ENCODE results near the gene SPEM1. TPM values are rescaled to one million over a fixed set of nuclear protein-coding genes. Genes with fewer than 3 reads are reported as not detected.

Gene SPEM1
- total and polyA plus RNA-seq, 10 of the 15 experiments (the other 5 are each of a cell fraction or from before 2014, with no cell fraction given), result not detected

DNA sequence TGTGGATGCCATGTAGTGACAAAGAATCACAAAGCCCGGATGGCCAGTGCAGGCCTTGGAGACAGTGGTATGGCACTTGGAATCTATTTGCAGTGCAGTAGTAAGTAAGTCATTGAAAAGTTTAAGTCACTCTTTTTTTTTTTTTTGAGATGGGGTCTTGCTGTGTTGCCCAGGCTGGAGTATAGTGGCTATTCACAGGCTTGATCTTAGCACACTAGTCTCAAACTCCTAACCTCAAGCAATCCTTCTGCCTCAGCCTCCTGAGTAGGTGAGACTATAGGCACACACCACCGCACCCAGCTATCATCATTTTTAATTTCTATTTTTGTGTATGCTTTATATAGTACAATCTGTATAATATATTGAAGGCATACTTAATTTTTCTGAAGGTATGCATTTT is 21.5 kb upstream of the SPEM1 start:
- FAIRE-seq (no peak), DNase-seq (ENCODE audit: low read depth, low spot score) (no peak), ATAC-seq (no peak)
- no TSS peak for BruUV-seq (replicated peaks)
- H3K9ac ChIP-seq (ENCODE audit: control insufficient read depth, insufficient read depth, low read length), result no peak overlapping the region
- H3K27ac ChIP-seq (ENCODE audit: control insufficient read depth, insufficient read depth), result no peak overlapping the region
- H3K79me2 ChIP-seq (ENCODE audit: control insufficient read depth, insufficient read depth, low read length), result peaks cover 1% of the 10 kb centered on the region
- H3K4me3 ChIP-seq, result no peak overlapping the region
- H3K9me3 ChIP-seq (replicated peaks; ENCODE audit: control insufficient read depth, insufficient read depth, low read length), result no peaks in the 10 kb centered on the region
- ChIA-PET SMC1A (ENCODE audit: uncharacterized antibody, unreplicated experiment) (interaction anchor here (1.4 kb wide), 1 partner anchor 37 kb away, joined by 5 read pairs; the partner anchor contains the start of gene TMEM102), POLR2A (interaction anchor here (0.7 kb wide), 1 partner anchor 355 kb away, joined by 4 read pairs; the partner anchor contains the start of gene SLC16A11), RAD21 (ENCODE audit: unreplicated experiment) (no interaction called here), CTCF (interaction anchor here (1.3 to 1.6 kb wide), 2 partner anchors 42 to 162 kb away, joined by 4 to 5 read pairs; no protein-coding TSS in a partner anchor)
- in situ Hi-C loops (cut with MboI) (no loop called here), intact Hi-C loops (cut with micrococcal nuclease; ENCODE audit: unreplicated experiment) (no loop called here)
- H3K27me3 ChIP-seq (replicated peaks in 1 of 2; ENCODE audit: control insufficient read depth in 2 of 2, insufficient read depth in 2 of 2, low read length in 1 of 2), result no peaks in the 10 kb centered on the region
- no peaks in the 10 kb centered on the region for H3K36me3 ChIP-seq (ENCODE audit: control insufficient read depth in 2 of 2, insufficient read depth in 2 of 2, low read length in 1 of 2)
- whole genome bisulfite sequencing (ENCODE audit: insufficient coverage, insufficient replicate concordance, low lambda C conversion rate, missing lambda C conversion rate), result 100% methylated on average over 2 of the region's 2 CpGs
- no peak overlapping the region for H2AFZ ChIP-seq (ENCODE audit: control insufficient read depth, low read depth, low read length)
- peaks cover 3% of the 10 kb centered on the region; the same call in 1 of the 2 replicates for H3K4me1 ChIP-seq (ENCODE audit: control insufficient read depth, insufficient read depth, low read length)
- H4K20me1 ChIP-seq (ENCODE audit: control insufficient read depth, insufficient read depth), result no peaks in the 10 kb centered on the region
- no peak overlapping the region for H3K4me2 ChIP-seq (ENCODE audit: control insufficient read depth, insufficient read depth)
- TF ChIP-seq CBX5 (IDR thresholded peaks at IDR 0.05; ENCODE audit: low read depth) (no peak), POU2F2 (IDR thresholded peaks at IDR 0.05; ENCODE audit: borderline replicate concordance, low read depth, low read length) (no peak), RAD51 (IDR thresholded peaks at IDR 0.05) (no peak), ZNF24 (IDR thresholded peaks at IDR 0.05) (no peak), KLF5 (IDR thresholded peaks at IDR 0.05; ENCODE audit: partially characterized antibody) (no peak), TAF1 (IDR thresholded peaks at IDR 0.05; ENCODE audit: borderline replicate concordance, low read depth, low read length) (no peak), IKZF2 (IDR thresholded peaks at IDR 0.05) (no peak), PAX8 (IDR thresholded peaks at IDR 0.05) (no peak), TCF3 (IDR thresholded peaks at IDR 0.05; ENCODE audit: borderline replicate concordance, insufficient read depth, low read depth, low read length) (no peak), RFX5 (IDR thresholded peaks at IDR 0.05; ENCODE audit: low read depth, low read length) (no peak)
- TF ChIP-seq, protein P1, sequence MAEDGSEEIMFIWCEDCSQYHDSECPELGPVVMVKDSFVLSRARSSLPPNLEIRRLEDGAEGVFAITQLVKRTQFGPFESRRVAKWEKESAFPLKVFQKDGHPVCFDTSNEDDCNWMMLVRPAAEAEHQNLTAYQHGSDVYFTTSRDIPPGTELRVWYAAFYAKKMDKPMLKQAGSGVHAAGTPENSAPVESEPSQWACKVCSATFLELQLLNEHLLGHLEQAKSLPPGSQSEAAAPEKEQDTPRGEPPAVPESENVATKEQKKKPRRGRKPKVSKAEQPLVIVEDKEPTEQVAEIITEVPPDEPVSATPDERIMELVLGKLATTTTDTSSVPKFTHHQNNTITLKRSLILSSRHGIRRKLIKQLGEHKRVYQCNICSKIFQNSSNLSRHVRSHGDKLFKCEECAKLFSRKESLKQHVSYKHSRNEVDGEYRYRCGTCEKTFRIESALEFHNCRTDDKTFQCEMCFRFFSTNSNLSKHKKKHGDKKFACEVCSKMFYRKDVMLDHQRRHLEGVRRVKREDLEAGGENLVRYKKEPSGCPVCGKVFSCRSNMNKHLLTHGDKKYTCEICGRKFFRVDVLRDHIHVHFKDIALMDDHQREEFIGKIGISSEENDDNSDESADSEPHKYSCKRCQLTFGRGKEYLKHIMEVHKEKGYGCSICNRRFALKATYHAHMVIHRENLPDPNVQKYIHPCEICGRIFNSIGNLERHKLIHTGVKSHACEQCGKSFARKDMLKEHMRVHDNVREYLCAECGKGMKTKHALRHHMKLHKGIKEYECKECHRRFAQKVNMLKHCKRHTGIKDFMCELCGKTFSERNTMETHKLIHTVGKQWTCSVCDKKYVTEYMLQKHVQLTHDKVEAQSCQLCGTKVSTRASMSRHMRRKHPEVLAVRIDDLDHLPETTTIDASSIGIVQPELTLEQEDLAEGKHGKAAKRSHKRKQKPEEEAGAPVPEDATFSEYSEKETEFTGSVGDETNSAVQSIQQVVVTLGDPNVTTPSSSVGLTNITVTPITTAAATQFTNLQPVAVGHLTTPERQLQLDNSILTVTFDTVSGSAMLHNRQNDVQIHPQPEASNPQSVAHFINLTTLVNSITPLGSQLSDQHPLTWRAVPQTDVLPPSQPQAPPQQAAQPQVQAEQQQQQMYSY (CRISPR knock-in tag; IDR thresholded peaks at IDR 0.05), result no peak
- TF ChIP-seq, protein P2, sequence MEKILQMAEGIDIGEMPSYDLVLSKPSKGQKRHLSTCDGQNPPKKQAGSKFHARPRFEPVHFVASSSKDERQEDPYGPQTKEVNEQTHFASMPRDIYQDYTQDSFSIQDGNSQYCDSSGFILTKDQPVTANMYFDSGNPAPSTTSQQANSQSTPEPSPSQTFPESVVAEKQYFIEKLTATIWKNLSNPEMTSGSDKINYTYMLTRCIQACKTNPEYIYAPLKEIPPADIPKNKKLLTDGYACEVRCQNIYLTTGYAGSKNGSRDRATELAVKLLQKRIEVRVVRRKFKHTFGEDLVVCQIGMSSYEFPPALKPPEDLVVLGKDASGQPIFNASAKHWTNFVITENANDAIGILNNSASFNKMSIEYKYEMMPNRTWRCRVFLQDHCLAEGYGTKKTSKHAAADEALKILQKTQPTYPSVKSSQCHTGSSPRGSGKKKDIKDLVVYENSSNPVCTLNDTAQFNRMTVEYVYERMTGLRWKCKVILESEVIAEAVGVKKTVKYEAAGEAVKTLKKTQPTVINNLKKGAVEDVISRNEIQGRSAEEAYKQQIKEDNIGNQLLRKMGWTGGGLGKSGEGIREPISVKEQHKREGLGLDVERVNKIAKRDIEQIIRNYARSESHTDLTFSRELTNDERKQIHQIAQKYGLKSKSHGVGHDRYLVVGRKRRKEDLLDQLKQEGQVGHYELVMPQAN (conservative IDR thresholded peaks at IDR 0.05), result no peak
- TF ChIP-seq, protein P3, sequence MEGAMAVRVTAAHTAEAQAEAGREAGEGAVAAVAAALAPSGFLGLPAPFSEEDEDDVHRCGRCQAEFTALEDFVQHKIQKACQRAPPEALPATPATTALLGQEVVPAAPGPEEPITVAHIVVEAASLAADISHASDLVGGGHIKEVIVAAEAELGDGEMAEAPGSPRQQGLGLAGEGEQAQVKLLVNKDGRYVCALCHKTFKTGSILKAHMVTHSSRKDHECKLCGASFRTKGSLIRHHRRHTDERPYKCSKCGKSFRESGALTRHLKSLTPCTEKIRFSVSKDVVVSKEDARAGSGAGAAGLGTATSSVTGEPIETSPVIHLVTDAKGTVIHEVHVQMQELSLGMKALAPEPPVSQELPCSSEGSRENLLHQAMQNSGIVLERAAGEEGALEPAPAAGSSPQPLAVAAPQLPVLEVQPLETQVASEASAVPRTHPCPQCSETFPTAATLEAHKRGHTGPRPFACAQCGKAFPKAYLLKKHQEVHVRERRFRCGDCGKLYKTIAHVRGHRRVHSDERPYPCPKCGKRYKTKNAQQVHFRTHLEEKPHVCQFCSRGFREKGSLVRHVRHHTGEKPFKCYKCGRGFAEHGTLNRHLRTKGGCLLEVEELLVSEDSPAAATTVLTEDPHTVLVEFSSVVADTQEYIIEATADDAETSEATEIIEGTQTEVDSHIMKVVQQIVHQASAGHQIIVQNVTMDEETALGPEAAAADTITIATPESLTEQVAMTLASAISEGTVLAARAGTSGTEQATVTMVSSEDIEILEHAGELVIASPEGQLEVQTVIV (IDR thresholded peaks at IDR 0.05; ENCODE audit: borderline replicate concordance, partially characterized antibody), result no peak

Measured in GM12878 (cell line).